Measurements from ENCODE around the gene BYSL.

BYSL gene

GRCh38 chr6:41914343-41914742 is 7.0 kb upstream of the BYSL start:
- TF ChIP-seq, protein P1, sequence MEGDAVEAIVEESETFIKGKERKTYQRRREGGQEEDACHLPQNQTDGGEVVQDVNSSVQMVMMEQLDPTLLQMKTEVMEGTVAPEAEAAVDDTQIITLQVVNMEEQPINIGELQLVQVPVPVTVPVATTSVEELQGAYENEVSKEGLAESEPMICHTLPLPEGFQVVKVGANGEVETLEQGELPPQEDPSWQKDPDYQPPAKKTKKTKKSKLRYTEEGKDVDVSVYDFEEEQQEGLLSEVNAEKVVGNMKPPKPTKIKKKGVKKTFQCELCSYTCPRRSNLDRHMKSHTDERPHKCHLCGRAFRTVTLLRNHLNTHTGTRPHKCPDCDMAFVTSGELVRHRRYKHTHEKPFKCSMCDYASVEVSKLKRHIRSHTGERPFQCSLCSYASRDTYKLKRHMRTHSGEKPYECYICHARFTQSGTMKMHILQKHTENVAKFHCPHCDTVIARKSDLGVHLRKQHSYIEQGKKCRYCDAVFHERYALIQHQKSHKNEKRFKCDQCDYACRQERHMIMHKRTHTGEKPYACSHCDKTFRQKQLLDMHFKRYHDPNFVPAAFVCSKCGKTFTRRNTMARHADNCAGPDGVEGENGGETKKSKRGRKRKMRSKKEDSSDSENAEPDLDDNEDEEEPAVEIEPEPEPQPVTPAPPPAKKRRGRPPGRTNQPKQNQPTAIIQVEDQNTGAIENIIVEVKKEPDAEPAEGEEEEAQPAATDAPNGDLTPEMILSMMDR (IDR thresholded peaks at IDR 0.05), result no peak
- no peak for DNase-seq (ENCODE audit: low spot score)
- H3K4me3 ChIP-seq, result no peak overlapping the region
- no peak overlapping the region for H3K27ac ChIP-seq

- no peak for DNase-seq (ENCODE audit: low spot score)
- no peak overlapping the region for H3K4me3 ChIP-seq
- H3K27ac ChIP-seq, result no peak overlapping the region
- TF ChIP-seq, protein P1 (IDR thresholded peaks at IDR 0.05), result no peak
These were observed 6.3 kb upstream of the BYSL start for GRCh38 chr6:41914869-41915530.

DNA sequence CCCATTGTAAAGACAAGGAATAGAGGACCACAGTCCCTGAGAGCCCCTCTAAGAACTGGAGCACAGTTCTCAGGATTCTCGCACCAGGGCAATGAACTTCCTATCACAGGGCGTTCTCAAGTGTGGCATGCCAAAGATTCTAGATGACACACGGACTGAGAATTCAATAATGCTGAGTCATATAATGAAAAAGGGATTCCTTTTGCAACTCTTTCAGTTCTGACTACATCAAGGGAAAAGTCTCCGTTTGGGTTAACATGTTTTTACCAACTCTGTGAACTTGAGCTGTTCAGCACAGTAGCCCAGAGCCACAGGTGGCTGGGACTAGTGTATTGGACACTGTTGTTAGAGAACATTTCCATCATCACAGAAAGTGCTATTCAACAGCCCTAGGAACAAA is 3.8 kb upstream of the BYSL start:
- DNase-seq (ENCODE audit: low spot score), result no peak
- H3K4me3 ChIP-seq, result no peak overlapping the region
- no peak overlapping the region for H3K27ac ChIP-seq
- TF ChIP-seq, protein P1 (IDR thresholded peaks at IDR 0.05), result no peak

- peak overlapping the region; percentile 82 for H3K4me3 ChIP-seq
- TF ChIP-seq, protein P1 (IDR thresholded peaks at IDR 0.05), result no peak
- DNase-seq (ENCODE audit: low spot score), result no peak
- H3K27ac ChIP-seq, result peak overlapping the region; percentile 88 to 96
These were observed 356 bp downstream of the BYSL start for GRCh38 chr6:41921712-41921998.

DNA sequence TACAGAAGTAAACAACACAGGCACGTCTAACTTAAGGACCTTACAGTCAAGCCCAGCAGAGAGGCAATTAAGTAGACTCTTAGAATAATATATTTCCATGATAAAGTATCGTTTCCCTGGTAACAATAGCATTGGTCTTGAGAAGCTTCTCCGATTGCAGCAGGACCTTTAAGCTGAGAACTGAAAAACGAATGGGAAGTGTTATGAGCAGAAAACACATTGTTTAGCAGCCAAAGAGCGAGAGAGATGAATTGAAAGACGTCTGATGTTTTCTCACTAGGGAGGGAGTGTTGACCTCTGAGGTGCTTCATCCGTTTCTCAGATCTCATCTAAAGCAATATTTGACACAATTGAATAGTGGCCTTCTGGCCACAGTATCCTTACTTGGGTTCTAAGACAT is 855 bp downstream of the BYSL start:
- TF ChIP-seq, protein P1 (IDR thresholded peaks at IDR 0.05), result no peak
- peak overlapping the region; percentile 82 for H3K4me3 ChIP-seq
- H3K27ac ChIP-seq, result no peak overlapping the region
- DNase-seq (ENCODE audit: low spot score), result no peak

GRCh38 chr6:41927253-41927652 is 6.0 kb downstream of the BYSL start:
- TF ChIP-seq, protein P1 (IDR thresholded peaks at IDR 0.05), result no peak
- no peak overlapping the region for H3K4me3 ChIP-seq
- H3K27ac ChIP-seq, result no peak overlapping the region
- no peak for DNase-seq (ENCODE audit: low spot score)

GRCh38 chr6:41929924-41930323 is 8.6 kb downstream of the BYSL start:
- Histone ChIP-seq H3K27ac (no peak overlapping the region), H3K4me3 (no peak overlapping the region)
- no peak for DNase-seq (ENCODE audit: low spot score)
- TF ChIP-seq, protein P1 (IDR thresholded peaks at IDR 0.05), result no peak
